Testis (tissue), 3 donors: ENCODE measurements around the gene DNASE2. TPM values are rescaled to one million over a fixed set of nuclear protein-coding genes. Genes with fewer than 3 reads are reported as not detected.

Experiments used
- DNase-seq: peaks from one replicate; pipeline ENCODE4 v3.0.0-alpha.2; 2019
- H3K27ac ChIP-seq, 2 donors: fragments of 200-600 bp; sonication (generic); one replicate each; pipeline ENCODE4 v1.5.1; 2019
- H3K27me3 ChIP-seq: fragments of 200-600 bp; sonication (generic); one replicate; pipeline ENCODE4 v1.5.1; 2019
- H3K36me3 ChIP-seq: fragments of 200-600 bp; sonication (generic); one replicate; pipeline ENCODE4 v1.5.1; 2017; ENCODE audit warnings: low read depth; ENCODE audit errors: missing control alignments
- H3K4me1 ChIP-seq: fragments of 200-600 bp; sonication (generic); one replicate; pipeline ENCODE4 v1.5.1; 2019
- H3K4me3 ChIP-seq, 2 donors: fragments of 200-600 bp; sonication (generic); one replicate each; pipeline ENCODE4 v1.5.1; 2017 to 2019
- H3K9me3 ChIP-seq: fragments of 200-600 bp; sonication (generic); one replicate; pipeline ENCODE4 v1.5.1; 2017
- POLR2A ChIP-seq: fragments of 450-650 bp; IDR thresholded peaks from one replicate; pipeline ENCODE4 v1.6.1; 2017; ENCODE audit warnings: antibody characterized with exemption, mild to moderate bottlenecking, moderate library complexity
- WGBS, 2 donors: methylation state at CpG; one replicate each; pipeline ENCODE4 v1.1.5; 2018; 5-methylcytosine and 5-hydroxymethylcytosine counted together
- intact Hi-C: fragments of 100-400 bp; cut with DNase I; formaldehyde crosslinking; loops from one replicate; pipeline ENCODE4 v1.15.1; 2023; ENCODE audit warnings: low total_unique reads
- polyA plus RNA-seq: library from polyadenylated mRNA; stranded (reverse); fragments of 350-450 nt; fragmentation: Illumina TruSeq; extraction: RNeasy Lipid Tissue Mini Kit (QIAGEN cat#74804); gene quantifications from one replicate; pipeline ENCODE4 v1.2.3, GENCODE V29; 2014; ENCODE audit warnings: low read depth, low replicate concordance; ENCODE audit not compliant: insufficient read depth
- total RNA-seq, 2 donors: library from RNA; depleted of rRNA; stranded (reverse); fragments of >200 nt; gene quantifications; one replicate each; pipeline ENCODE4 v1.2.3, GENCODE V29; 2016
- TF ChIP-seq, protein P1 (sequence below), 3 experiments: fragments of 450-650 bp in 2 of 3; fragments of 200-600 bp in 1 of 3; sonication (generic) in 1 of 3; IDR thresholded peaks; one replicate each; pipeline ENCODE4 v1.5.1; 2016 to 2019; ENCODE audit warnings: antibody characterized with exemption in 3 of 3, mild to moderate bottlenecking in 2 of 3, moderate library complexity in 1 of 3

Gene DNASE2
- total and polyA plus RNA-seq, 3 donors from 2014 or later, result 9.0 to 17.7 (median 17.4) TPM

GRCh38 chr19:12834566-12834943 is 46.7 kb downstream of the DNASE2 start, which contains the start of gene RTBDN:
RTBDN (minus strand) TSS chr19:12834579; CDS start chr19:12829979, 4,600 bp downstream.
- H3K9me3 ChIP-seq, result no peaks in the 10 kb centered on the region
- intact Hi-C loops, result no loop called here
- 2 to 7% methylated on average over 20 of the region's 20 CpGs for WGBS, 2 donors
- no peaks in the 10 kb centered on the region for H3K36me3 ChIP-seq
- DNase-seq, result no peak
- TF ChIP-seq, protein P1, sequence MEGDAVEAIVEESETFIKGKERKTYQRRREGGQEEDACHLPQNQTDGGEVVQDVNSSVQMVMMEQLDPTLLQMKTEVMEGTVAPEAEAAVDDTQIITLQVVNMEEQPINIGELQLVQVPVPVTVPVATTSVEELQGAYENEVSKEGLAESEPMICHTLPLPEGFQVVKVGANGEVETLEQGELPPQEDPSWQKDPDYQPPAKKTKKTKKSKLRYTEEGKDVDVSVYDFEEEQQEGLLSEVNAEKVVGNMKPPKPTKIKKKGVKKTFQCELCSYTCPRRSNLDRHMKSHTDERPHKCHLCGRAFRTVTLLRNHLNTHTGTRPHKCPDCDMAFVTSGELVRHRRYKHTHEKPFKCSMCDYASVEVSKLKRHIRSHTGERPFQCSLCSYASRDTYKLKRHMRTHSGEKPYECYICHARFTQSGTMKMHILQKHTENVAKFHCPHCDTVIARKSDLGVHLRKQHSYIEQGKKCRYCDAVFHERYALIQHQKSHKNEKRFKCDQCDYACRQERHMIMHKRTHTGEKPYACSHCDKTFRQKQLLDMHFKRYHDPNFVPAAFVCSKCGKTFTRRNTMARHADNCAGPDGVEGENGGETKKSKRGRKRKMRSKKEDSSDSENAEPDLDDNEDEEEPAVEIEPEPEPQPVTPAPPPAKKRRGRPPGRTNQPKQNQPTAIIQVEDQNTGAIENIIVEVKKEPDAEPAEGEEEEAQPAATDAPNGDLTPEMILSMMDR (IDR thresholded peaks at IDR 0.05), result no peak
- TF ChIP-seq POLR2A, result no peak
- H3K4me1 ChIP-seq, result peaks cover 5% of the 10 kb centered on the region
- peaks cover 6% of the 10 kb centered on the region for H3K27me3 ChIP-seq
- peak within 1 kb of the TSS; percentile 29 to 36 for H3K4me3 ChIP-seq
- H3K27ac ChIP-seq, result no peak within 1 kb of the TSS

DNA sequence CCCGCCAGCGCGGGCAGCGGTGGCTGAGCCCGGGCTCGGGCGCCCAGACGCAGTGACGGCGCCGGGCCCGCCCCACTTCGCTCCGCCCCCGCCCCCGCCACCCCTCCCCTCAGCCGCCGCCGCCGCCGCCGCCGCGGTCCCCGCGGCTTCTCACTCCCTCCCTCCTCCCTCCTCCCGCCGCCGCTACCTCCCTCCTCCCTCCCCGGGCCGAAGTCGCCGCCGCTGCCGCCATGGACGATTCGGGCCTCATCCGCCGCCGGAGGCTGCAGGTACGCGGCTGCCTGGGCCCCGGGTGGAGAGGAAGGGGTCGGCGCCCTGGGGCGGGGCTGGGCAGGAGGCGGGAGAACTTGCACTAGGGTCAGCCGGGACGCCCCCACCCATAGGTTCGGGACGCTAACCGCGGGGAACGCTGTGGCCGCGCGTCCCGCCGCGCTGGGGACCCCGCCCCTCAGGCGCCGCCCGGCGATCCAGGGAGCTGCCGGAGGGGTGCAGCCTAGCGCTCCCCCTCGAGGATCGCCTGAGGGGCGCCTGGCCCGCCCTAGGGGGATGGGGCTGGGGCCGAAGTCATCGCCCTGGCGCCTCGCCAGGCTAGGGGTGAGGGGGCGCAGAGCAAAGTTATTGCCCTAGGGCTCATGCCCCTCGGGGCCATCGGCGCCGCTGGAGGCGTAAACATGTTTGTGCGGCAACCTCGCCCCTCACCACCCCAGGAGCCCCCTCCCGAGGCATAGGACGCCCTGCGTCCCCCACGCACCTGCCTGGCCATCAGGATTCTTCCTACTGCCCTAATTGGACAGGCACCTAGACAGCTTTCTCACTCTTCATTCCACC is 47.3 kb downstream of the DNASE2 start:
- Histone ChIP-seq H3K4me3 (peak overlapping the region; percentile 29 to 36), H3K36me3 (no peaks in the 10 kb centered on the region), H3K27me3 (peaks cover 6% of the 10 kb centered on the region), H3K4me1 (peaks cover 5% of the 10 kb centered on the region), H3K27ac (no peak overlapping the region), H3K9me3 (no peaks in the 10 kb centered on the region)
- WGBS, 2 donors, result 1% methylated on average over 23 to 29 of the region's 87 CpGs
- no peak for TF ChIP-seq POLR2A
- TF ChIP-seq, protein P1 (IDR thresholded peaks at IDR 0.05), result no peak
- intact Hi-C loops, result no loop called here
- DNase-seq, result no peak

- DNase-seq, result no peak
- H3K4me1 ChIP-seq, result peaks cover 5% of the 10 kb centered on the region
- intact Hi-C loops, result no loop called here
- peaks cover 6% of the 10 kb centered on the region for H3K27me3 ChIP-seq
- WGBS, 2 donors, result 0% methylated on average over 3 to 5 of the region's 5 CpGs
- no peak overlapping the region for H3K27ac ChIP-seq
- peak overlapping the region in 1 of 2 donors; percentile 29 for H3K4me3 ChIP-seq
- H3K9me3 ChIP-seq, result no peaks in the 10 kb centered on the region
- H3K36me3 ChIP-seq, result no peaks in the 10 kb centered on the region
- TF ChIP-seq, protein P1 (IDR thresholded peaks at IDR 0.05), result no peak
- no peak for TF ChIP-seq POLR2A
Observed at GRCh38 chr19:12833418-12833737, 47.9 kb downstream of the DNASE2 start.

DNA sequence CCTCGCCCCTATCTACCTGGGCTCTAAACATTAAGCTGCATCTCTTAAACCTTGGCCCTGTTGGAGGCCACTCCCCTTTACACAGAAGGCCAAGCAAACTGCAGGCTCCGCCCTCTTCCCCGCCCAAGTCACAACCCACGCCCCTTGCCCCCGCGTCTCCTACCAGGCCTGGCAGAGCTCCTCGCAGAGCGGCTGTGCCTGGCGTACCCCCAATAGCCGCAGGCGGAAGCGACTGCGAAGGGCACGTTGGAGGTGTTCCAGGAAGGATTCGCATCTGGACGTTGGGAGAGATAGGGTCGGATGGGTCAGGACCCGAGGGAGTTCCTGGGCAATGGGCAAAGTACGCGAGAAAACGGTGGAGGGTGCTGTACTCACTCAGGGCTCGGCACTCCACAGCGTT is 52.8 kb downstream of the DNASE2 start:
- no peak overlapping the region for H3K27ac ChIP-seq
- TF ChIP-seq, protein P1 (IDR thresholded peaks at IDR 0.05), result no peak
- no peak for TF ChIP-seq POLR2A
- H3K9me3 ChIP-seq, result no peaks in the 10 kb centered on the region
- no peaks in the 10 kb centered on the region for H3K27me3 ChIP-seq
- DNase-seq, result no peak
- no peaks in the 10 kb centered on the region for H3K36me3 ChIP-seq
- no peaks in the 10 kb centered on the region for H3K4me1 ChIP-seq
- intact Hi-C loops, result no loop called here
- no peak overlapping the region for H3K4me3 ChIP-seq
- 10 to 32% methylated on average over 21 to 23 of the region's 23 CpGs for WGBS, 2 donors
